HEK293 (cell line): ENCODE data around the gene CAB39.

Experiments
- CTCF ChIA-PET: fragments of 350-600 bp; formaldehyde crosslinking; extraction: SDS; loops from one replicate; lab custom pipeline; 2021; ENCODE audit warnings: antibody characterized with exemption; lab: Yijun Ruan, JAX
- POLR2A ChIA-PET: fragments of 300-600 bp; formaldehyde crosslinking; extraction: SDS; loops from one replicate; lab custom pipeline; 2020; ENCODE audit warnings: antibody characterized with exemption, inconsistent platforms; lab: Yijun Ruan, JAX
- H3K27ac ChIP-seq: fragments of 200-500 bp; sonication (Bioruptor generic); 2 replicates; pipeline ENCODE4 v1.5.1; 2014; ENCODE audit warnings: low read depth, low read length, control low read depth, inconsistent platforms; ENCODE audit errors: extremely low read depth
- H3K36me3 ChIP-seq, 2 experiments: fragments of 200-500 bp in 1 of 2; sonication (Bioruptor generic) in 1 of 2; 1 replicate in 1 of 2; 2 replicates in 1 of 2; pipeline ENCODE4 v1.5.1; 2014 to 2017; ENCODE audit warnings: inconsistent platforms in 2 of 2, low read length in 2 of 2; ENCODE audit not compliant: control insufficient read depth in 2 of 2, insufficient read depth in 1 of 2
- H3K4me1 ChIP-seq: fragments of 200-500 bp; sonication (Bioruptor generic); 2 replicates; pipeline ENCODE4 v1.5.1; 2014; ENCODE audit warnings: mild to moderate bottlenecking, low read length, inconsistent platforms; ENCODE audit not compliant: control insufficient read depth, insufficient read depth
- H3K4me3 ChIP-seq: 2 replicates; pipeline ENCODE4 v1.5.1; 2011; ENCODE audit warnings: low read depth, mild to moderate bottlenecking, control low read depth, low read length, moderate library complexity
- H3K9me3 ChIP-seq: fragments of 200-500 bp; sonication (Bioruptor generic); 2 replicates; pipeline ENCODE4 v1.5.1; 2014; ENCODE audit warnings: low read depth, low read length, inconsistent platforms; ENCODE audit not compliant: control insufficient read depth, insufficient read depth
- PRDM1 ChIP-seq: fragments of 450-650 bp; formaldehyde crosslinking; IDR thresholded peaks from 2 replicates; pipeline ENCODE4; 2016; ENCODE audit warnings: missing biosample characterization, missing genetic modification characterization
- SALL2 ChIP-seq: fragments of 450-650 bp; formaldehyde crosslinking; IDR thresholded peaks from 2 replicates; pipeline ENCODE4 v1.5.0; 2017; ENCODE audit warnings: missing biosample characterization, mild to moderate bottlenecking, missing genetic modification characterization, borderline replicate concordance
- SCRT1 ChIP-seq: fragments of 450-650 bp; formaldehyde crosslinking; IDR thresholded peaks from 2 replicates; pipeline ENCODE4 v1.5.1; 2016; ENCODE audit warnings: missing biosample characterization, missing genetic modification characterization, borderline replicate concordance
- YY1 ChIP-seq: fragments of 450-650 bp; formaldehyde crosslinking; IDR thresholded peaks from 2 replicates; pipeline ENCODE4 v1.5.1; 2018; ENCODE audit warnings: missing biosample characterization, missing genetic modification characterization
- ZNF157 ChIP-seq: fragments of 450-650 bp; formaldehyde crosslinking; IDR thresholded peaks from 2 replicates; pipeline ENCODE4 v1.5.1; 2016; ENCODE audit warnings: missing biosample characterization, missing genetic modification characterization
- ZNF211 ChIP-seq: fragments of 450-650 bp; formaldehyde crosslinking; IDR thresholded peaks from 2 replicates; pipeline ENCODE4 v1.5.1; 2016; ENCODE audit warnings: low read depth, missing biosample characterization, missing genetic modification characterization
- ZNF335 ChIP-seq: fragments of 450-650 bp; formaldehyde crosslinking; conservative IDR thresholded peaks from 2 replicates; pipeline ENCODE4 v1.5.1; 2016; ENCODE audit warnings: missing biosample characterization, missing genetic modification characterization
- ZNF555 ChIP-seq: fragments of 450-650 bp; formaldehyde crosslinking; conservative IDR thresholded peaks from 2 replicates; pipeline ENCODE4 v1.5.1; 2017; ENCODE audit warnings: missing biosample characterization, mild to moderate bottlenecking, missing genetic modification characterization, inconsistent platforms
- ZNF600 ChIP-seq: fragments of 450-650 bp; formaldehyde crosslinking; IDR thresholded peaks from 2 replicates; pipeline ENCODE4 v1.5.1; 2016; ENCODE audit warnings: missing biosample characterization, missing genetic modification characterization
- ZNF654 ChIP-seq: fragments of 450-650 bp; formaldehyde crosslinking; IDR thresholded peaks from 2 replicates; pipeline ENCODE4 v1.5.1; 2016; ENCODE audit warnings: low read depth, missing biosample characterization, missing genetic modification characterization
- ZXDB ChIP-seq: fragments of 450-650 bp; formaldehyde crosslinking; IDR thresholded peaks from 2 replicates; pipeline ENCODE4 v1.5.1; 2016; ENCODE audit warnings: missing biosample characterization, missing genetic modification characterization
- TF ChIP-seq, protein P1 (sequence below): fragments of 450-650 bp; formaldehyde crosslinking; conservative IDR thresholded peaks from 2 replicates; pipeline ENCODE4 v1.5.1; 2016; ENCODE audit warnings: low read depth, missing biosample characterization, missing genetic modification characterization
- TF ChIP-seq, protein P2 (sequence below): fragments of 450-650 bp; formaldehyde crosslinking; IDR thresholded peaks from 2 replicates; pipeline ENCODE4 v1.5.1; 2016; ENCODE audit warnings: missing biosample characterization, missing genetic modification characterization
- TF ChIP-seq, protein P3 (sequence below): fragments of 450-650 bp; formaldehyde crosslinking; IDR thresholded peaks from 2 replicates; pipeline ENCODE4 v1.5.1; 2017; ENCODE audit warnings: missing biosample characterization, mild to moderate bottlenecking, missing genetic modification characterization, moderate library complexity

CAB39 gene

DNA sequence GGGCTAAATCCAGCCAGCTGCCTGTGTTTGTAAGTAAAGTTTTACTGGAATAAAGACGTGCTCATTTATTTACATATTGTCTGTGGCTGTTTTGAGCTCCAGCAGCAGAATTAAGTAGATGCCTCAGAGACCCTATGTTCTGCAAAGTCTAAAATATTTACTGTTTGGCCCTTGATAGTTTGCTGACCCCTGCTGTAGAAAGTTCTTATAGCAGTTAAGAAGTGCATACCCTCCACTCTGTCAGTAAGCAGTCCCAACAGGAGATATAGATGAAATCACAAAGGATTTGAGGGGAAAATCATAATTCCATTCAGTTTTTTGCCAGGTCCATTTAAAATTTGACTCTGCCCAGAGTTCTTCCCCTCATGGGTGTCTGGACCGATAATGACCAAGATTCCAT, 102.0 kb downstream of the CAB39 start:
- ChIA-PET POLR2A (interaction anchor here (0.6 kb wide), 1 partner anchor 265 kb away, joined by 3 read pairs; no protein-coding TSS in a partner anchor), CTCF (interaction anchor here (0.8 to 2.2 kb wide), 4 partner anchors 9 to 202 kb away, joined by 3 to 12 read pairs (median 3); no protein-coding TSS in a partner anchor)
- Histone ChIP-seq H3K9me3 (no peaks in the 10 kb centered on the region), H3K36me3 (peaks cover 3 to 77% of the 10 kb centered on the region in 2 experiments), H3K27ac (no peak overlapping the region), H3K4me3 (no peak overlapping the region), H3K4me1 (no peaks in the 10 kb centered on the region)
- peak; percentile 42 for TF ChIP-seq ZNF654 (tag by site-specific recombination)
- no peak for TF ChIP-seq ZNF335 (tag by site-specific recombination)

DNA sequence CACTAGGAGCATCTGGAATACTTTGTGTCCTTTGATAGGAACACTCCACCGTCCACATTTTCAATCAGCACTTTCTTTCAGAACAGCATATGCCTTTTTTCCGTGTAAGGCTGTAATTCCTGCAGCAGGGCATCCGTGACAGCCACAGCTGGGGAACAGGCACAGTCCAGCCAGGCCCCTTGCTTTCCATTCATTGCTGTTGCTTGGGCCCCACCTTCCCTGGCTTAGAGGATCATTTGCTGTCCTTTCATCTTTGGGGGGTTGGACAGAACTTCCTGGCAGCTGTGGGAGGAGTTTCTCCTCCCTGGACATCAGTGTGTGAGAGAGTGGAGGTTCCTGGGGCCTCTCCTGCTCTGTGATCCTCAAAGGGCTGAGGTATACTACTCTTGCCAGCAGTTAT, 102.4 kb downstream of the CAB39 start:
- H3K27ac ChIP-seq = no peak overlapping the region
- ChIA-PET CTCF (interaction anchor here (0.6 to 2.2 kb wide), 5 partner anchors 9 to 394 kb away, joined by 3 to 12 read pairs (median 3); no protein-coding TSS in a partner anchor), POLR2A (no interaction called here)
- no peak overlapping the region for H3K4me3 ChIP-seq
- no peak for TF ChIP-seq SCRT1 (tag by site-specific recombination)
- TF ChIP-seq ZNF555 = no peak
- TF ChIP-seq ZNF157 = no peak
- TF ChIP-seq PRDM1 (tag by site-specific recombination) = no peak
- TF ChIP-seq SALL2 (tag by site-specific recombination) = no peak
- TF ChIP-seq, protein P1, sequence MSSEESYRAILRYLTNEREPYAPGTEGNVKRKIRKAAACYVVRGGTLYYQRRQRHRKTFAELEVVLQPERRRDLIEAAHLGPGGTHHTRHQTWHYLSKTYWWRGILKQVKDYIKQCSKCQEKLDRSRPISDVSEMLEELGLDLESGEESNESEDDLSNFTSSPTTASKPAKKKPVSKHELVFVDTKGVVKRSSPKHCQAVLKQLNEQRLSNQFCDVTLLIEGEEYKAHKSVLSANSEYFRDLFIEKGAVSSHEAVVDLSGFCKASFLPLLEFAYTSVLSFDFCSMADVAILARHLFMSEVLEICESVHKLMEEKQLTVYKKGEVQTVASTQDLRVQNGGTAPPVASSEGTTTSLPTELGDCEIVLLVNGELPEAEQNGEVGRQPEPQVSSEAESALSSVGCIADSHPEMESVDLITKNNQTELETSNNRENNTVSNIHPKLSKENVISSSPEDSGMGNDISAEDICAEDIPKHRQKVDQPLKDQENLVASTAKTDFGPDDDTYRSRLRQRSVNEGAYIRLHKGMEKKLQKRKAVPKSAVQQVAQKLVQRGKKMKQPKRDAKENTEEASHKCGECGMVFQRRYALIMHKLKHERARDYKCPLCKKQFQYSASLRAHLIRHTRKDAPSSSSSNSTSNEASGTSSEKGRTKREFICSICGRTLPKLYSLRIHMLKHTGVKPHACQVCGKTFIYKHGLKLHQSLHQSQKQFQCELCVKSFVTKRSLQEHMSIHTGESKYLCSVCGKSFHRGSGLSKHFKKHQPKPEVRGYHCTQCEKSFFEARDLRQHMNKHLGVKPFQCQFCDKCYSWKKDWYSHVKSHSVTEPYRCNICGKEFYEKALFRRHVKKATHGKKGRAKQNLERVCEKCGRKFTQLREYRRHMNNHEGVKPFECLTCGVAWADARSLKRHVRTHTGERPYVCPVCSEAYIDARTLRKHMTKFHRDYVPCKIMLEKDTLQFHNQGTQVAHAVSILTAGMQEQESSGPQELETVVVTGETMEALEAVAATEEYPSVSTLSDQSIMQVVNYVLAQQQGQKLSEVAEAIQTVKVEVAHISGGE (tag by site-specific recombination) = no peak
- no peak for TF ChIP-seq ZNF600 (tag by site-specific recombination)
- TF ChIP-seq ZXDB (tag by site-specific recombination) = no peak
- TF ChIP-seq YY1 (tag by site-specific recombination) = no peak
- no peak for TF ChIP-seq ZNF211
- H3K4me1 ChIP-seq = no peaks in the 10 kb centered on the region
- no peaks in the 10 kb centered on the region for H3K9me3 ChIP-seq
- peaks cover 3 to 80% of the 10 kb centered on the region in 2 experiments for H3K36me3 ChIP-seq

DNA sequence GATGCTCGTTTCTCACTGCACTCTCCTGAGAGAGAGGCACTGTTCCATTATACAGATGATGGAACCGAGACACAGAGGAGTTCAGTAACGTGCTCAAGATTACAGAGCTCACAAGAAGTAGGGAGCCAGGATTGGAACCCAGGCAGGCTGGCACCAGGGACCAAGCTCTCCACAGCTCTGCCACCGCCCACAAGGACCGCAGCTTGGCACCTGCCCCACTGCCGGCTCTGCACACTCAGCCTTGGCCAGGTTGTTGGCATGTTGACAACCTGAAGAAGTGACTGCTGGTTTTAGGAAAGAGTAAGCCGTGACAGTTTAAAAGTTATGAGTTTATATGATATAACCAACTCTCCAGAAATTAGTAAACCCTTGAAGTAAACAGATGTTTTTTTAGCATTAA, 104.1 kb downstream of the CAB39 start:
- Histone ChIP-seq H3K27ac (no peak overlapping the region), H3K4me1 (no peaks in the 10 kb centered on the region), H3K9me3 (no peaks in the 10 kb centered on the region), H3K4me3 (no peak overlapping the region), H3K36me3 (peaks cover 0 to 73% of the 10 kb centered on the region in 2 experiments)
- TF ChIP-seq, protein P2, sequence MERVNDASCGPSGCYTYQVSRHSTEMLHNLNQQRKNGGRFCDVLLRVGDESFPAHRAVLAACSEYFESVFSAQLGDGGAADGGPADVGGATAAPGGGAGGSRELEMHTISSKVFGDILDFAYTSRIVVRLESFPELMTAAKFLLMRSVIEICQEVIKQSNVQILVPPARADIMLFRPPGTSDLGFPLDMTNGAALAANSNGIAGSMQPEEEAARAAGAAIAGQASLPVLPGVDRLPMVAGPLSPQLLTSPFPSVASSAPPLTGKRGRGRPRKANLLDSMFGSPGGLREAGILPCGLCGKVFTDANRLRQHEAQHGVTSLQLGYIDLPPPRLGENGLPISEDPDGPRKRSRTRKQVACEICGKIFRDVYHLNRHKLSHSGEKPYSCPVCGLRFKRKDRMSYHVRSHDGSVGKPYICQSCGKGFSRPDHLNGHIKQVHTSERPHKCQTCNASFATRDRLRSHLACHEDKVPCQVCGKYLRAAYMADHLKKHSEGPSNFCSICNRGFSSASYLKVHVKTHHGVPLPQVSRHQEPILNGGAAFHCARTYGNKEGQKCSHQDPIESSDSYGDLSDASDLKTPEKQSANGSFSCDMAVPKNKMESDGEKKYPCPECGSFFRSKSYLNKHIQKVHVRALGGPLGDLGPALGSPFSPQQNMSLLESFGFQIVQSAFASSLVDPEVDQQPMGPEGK = no peak
- TF ChIP-seq, protein P3, sequence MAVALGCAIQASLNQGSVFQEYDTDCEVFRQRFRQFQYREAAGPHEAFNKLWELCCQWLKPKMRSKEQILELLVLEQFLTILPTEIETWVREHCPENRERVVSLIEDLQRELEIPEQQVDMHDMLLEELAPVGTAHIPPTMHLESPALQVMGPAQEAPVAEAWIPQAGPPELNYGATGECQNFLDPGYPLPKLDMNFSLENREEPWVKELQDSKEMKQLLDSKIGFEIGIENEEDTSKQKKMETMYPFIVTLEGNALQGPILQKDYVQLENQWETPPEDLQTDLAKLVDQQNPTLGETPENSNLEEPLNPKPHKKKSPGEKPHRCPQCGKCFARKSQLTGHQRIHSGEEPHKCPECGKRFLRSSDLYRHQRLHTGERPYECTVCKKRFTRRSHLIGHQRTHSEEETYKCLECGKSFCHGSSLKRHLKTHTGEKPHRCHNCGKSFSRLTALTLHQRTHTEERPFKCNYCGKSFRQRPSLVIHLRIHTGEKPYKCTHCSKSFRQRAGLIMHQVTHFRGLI = no peak
- ChIA-PET CTCF (interaction anchor here (0.6 to 1.2 kb wide), 6 partner anchors 8 to 609 kb away, joined by 3 to 5 read pairs (median 4); no protein-coding TSS in a partner anchor), POLR2A (no interaction called here)
